CD4-positive, alpha-beta T cell treated with Interleukin-6 at 100 ng/mL for 8 hours (primary cell): Measurements from ENCODE around the gene FNDC3B.

ENCODE experiments used
- DNase-seq: peaks from one replicate; pipeline ENCODE4 v3.0.0-alpha.2; 2020; ENCODE audit warnings: mixed read lengths, low spot score

FNDC3B gene

GRCh38 chr3:172315401-172316091 is 276.2 kb downstream of the FNDC3B start:
- DNase-seq = no peak

- DNase-seq = no peak
These were observed 277.4 kb downstream of the FNDC3B start for GRCh38 chr3:172316758-172317157.

GRCh38 chr3:172317481-172317880 is 278.1 kb downstream of the FNDC3B start:
- no peak for DNase-seq

GRCh38 chr3:172317984-172318383 is 278.6 kb downstream of the FNDC3B start:
- no peak for DNase-seq

- DNase-seq = no peak
These were observed 280.2 kb downstream of the FNDC3B start for GRCh38 chr3:172319595-172319994.

GRCh38 chr3:172320468-172320867 is 281.1 kb downstream of the FNDC3B start:
- DNase-seq = no peak

GRCh38 chr3:172321035-172321434 is 281.7 kb downstream of the FNDC3B start:
- DNase-seq = no peak

GRCh38 chr3:172323894-172324610 is 284.7 kb downstream of the FNDC3B start:
- DNase-seq = no peak

GRCh38 chr3:172324611-172325203 is 285.3 kb downstream of the FNDC3B start:
- DNase-seq = no peak

GRCh38 chr3:172325461-172325860 is 286.1 kb downstream of the FNDC3B start:
- no peak for DNase-seq

- DNase-seq = no peak
These were observed 287.6 kb downstream of the FNDC3B start for GRCh38 chr3:172326993-172327392.

- DNase-seq = no peak
These were observed 288.9 kb downstream of the FNDC3B start for GRCh38 chr3:172328282-172328681.

GRCh38 chr3:172329070-172329469 is 289.7 kb downstream of the FNDC3B start:
- DNase-seq = no peak

GRCh38 chr3:172330413-172330812 is 291.0 kb downstream of the FNDC3B start:
- no peak for DNase-seq

GRCh38 chr3:172332256-172333041 is 293.1 kb downstream of the FNDC3B start:
- DNase-seq = peak; percentile 57

GRCh38 chr3:172333042-172333377 is 293.6 kb downstream of the FNDC3B start:
- no peak for DNase-seq

GRCh38 chr3:172333692-172334457 is 294.5 kb downstream of the FNDC3B start:
- no peak for DNase-seq

GRCh38 chr3:172334671-172335207 is 295.4 kb downstream of the FNDC3B start:
- DNase-seq = no peak

- DNase-seq = no peak
These were observed 300.5 kb downstream of the FNDC3B start for GRCh38 chr3:172339892-172340291.

- no peak for DNase-seq
These were observed 301.2 kb downstream of the FNDC3B start for GRCh38 chr3:172340583-172340982.

GRCh38 chr3:172341482-172342059 is 302.2 kb downstream of the FNDC3B start:
- DNase-seq = peak; percentile 45
